ENCODE data around the gene DENND2C.

- TF ChIP-seq, protein P1, sequence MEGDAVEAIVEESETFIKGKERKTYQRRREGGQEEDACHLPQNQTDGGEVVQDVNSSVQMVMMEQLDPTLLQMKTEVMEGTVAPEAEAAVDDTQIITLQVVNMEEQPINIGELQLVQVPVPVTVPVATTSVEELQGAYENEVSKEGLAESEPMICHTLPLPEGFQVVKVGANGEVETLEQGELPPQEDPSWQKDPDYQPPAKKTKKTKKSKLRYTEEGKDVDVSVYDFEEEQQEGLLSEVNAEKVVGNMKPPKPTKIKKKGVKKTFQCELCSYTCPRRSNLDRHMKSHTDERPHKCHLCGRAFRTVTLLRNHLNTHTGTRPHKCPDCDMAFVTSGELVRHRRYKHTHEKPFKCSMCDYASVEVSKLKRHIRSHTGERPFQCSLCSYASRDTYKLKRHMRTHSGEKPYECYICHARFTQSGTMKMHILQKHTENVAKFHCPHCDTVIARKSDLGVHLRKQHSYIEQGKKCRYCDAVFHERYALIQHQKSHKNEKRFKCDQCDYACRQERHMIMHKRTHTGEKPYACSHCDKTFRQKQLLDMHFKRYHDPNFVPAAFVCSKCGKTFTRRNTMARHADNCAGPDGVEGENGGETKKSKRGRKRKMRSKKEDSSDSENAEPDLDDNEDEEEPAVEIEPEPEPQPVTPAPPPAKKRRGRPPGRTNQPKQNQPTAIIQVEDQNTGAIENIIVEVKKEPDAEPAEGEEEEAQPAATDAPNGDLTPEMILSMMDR (IDR thresholded peaks at IDR 0.05 in 8 of 11, conservative IDR thresholded peaks at IDR 0.05 in 3 of 11) = no peak
- TF ChIP-seq POLR2AphosphoS5 (IDR thresholded peaks at IDR 0.05) = no peak
- TF ChIP-seq POLR2A (IDR thresholded peaks at IDR 0.05) = no peak
Observed at GRCh38 chr1:114718661-114719423, 49.0 kb upstream of the DENND2C start.

Measured in spleen (tissue), 7 donors.